ENCODE results near the gene EVX2.

The EVX2 gene

DNA sequence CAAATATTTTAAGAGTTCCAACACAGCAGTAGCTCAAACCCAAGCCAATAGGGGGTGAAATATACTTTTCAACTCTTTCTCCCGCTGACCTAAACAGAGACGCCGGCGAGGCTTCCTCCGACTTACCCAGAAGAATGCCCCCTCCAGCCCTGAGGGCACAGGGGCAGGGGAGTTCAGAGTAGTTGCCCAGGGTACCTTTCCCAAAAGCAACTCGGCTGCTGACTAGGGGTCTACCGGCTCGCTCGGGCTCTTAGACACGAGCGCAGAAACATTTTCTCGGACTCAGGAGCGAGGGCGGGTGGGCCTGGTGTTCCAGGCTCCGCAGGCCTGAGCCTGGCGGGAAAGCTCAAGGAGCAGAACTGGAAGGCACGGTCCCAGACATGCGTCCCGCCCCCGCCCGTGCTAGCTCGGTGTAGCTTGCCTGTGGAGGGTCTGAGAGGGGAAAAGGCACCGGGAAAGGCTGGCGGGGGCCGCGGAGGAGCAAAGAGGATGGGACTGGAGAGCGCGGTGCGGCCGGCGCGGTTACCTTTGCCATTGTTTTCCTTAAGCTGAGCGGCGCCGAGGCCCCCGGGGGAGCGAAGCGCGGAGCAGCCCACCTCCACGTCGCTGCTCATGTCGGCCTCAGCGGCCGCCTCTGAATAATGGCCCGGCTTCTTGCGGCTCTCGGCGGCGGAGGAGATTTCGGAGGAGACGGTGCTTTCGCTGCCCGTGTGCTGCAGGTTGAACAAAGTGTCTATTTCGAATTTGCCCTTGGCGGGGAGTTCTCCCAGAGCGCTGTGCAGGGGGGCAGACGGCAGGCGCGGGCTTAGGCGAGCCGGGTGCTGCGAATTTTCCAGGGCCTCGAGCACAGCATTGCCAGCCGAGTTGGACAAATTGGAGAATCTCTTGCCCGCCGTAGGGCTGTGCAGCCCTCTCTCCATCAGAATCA, 674 bp downstream of the EVX2 start:
- no peak for DNase-seq (ENCODE audit: low read depth, low spot score)

DNA sequence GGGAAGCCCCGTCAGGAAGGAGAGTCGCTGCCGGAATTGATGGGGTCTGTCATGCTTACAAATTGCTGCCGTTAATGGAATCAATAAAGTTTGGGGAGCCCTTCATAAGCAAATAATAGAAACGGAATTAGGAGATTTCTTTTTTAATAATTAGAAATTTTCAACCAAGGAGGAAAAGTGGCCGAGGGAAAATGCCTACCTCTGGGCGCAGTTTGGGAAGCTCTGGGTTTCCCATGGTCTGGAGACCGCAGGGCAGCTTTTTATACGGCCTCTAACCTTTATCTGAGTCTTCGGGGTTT, 1.3 kb downstream of the EVX2 start:
- DNase-seq (ENCODE audit: low read depth, low spot score) = no peak

DNA sequence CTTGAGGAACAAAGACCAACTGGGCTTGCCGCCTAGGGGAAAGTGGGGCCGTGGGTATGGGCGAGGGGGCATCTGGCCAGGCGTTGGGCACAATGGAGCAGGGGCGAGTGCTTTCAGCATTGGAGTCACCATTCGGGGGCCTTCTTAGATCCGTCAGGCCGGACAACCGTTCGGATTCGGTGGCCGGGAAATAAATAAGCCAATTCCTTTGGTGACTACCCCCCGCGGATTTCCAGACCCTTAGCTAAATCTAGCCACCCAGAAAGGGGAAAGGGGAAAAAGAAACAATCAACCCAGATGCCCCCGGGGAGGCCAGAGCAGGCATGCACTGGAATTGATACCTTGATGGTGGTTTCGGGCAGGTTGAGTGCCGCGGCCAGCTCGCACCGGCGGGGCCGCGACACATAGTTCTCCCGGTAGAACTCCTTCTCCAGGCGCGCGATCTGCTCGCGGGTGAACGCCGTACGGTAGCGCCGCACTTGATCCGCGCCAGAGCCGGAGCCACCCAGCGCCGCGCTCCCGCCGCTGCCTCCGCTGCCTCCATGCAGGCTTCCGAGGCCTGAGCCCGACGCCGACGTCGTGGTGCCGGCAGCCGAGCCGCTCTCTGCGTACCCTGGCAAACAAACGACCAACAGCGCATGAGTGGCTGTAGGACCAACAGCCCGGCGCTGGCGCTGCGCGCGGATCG, 1.8 kb downstream of the EVX2 start:
- no peak for DNase-seq (ENCODE audit: low read depth, low spot score)

- no peak for DNase-seq (ENCODE audit: low read depth, low spot score)
Observed at GRCh38 chr2:176081376-176081836, 2.4 kb downstream of the EVX2 start.

GRCh38 chr2:176080540-176081375, 3.0 kb downstream of the EVX2 start:
- DNase-seq (ENCODE audit: low read depth, low spot score) = no peak

DNA sequence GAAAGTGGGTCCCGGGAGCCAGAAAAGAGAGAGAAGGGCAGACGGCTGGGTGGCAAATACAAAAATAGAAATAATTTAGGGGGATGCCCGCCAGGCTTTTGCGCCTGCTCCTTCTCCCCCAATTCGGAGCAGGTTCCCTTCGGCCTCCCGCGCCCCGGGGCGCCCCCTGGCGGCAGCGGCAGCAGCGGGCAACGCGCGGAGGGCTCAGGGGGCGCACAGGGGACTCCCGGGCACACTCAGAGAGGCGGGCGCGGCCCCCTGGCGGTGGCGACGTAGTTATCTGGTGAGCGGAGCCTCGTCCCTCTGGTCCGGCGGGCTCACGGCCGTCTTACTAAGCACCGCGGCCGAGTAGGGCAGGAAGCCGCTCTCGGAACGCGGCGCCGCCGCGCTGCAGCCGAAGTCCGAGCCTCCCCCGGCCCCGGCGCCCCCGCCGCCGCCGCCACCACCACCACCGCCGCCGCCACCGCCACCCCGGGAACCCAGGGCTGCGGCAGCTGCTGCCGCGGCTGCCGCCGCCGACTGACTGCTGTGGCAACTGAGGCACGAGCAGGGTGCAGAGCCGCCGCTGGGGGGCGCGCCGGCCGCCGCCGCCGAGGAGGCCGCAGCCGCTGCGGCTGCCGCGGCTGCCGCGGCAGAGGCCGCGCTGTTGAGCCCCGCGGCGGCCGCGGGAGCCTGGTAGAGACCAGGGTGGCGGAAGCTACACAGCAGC, 3.8 kb downstream of the EVX2 start:
- DNase-seq (ENCODE audit: low read depth, low spot score) = no peak

DNA sequence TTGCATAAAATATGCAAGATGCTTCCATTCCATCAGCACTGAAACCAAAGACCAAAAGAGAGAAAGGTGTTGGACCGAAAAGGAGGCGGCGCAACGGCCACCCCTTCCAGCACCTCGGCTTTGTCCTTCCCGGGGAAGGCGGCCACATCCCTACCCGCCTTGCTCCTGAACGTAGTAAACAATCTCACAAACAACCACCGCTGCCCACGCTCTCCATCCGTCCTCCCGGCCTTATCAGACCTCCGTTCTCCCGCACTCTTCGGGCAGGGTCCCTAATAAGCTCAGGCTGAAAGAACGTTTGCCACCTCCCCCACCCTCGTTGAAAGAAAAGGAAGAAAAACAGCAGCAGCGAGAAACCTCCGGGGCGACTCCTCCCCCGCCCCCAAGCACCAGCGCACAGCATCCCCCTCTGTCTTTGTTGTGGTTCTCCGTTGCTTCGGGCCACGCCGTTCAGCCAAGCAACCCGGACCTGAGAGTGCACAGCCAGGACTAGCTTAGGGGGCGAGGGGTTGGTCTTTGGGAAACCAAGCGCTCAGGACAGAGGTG, 4.4 kb downstream of the EVX2 start:
- DNase-seq (ENCODE audit: low read depth, low spot score) = no peak

- DNase-seq (ENCODE audit: low read depth, low spot score) = no peak
Observed at GRCh38 chr2:176078541-176079284, 5.0 kb downstream of the EVX2 start.

- no peak for DNase-seq (ENCODE audit: low read depth, low spot score)
Observed at GRCh38 chr2:176076796-176077195, 7.0 kb downstream of the EVX2 start.

- DNase-seq (ENCODE audit: low read depth, low spot score) = no peak
Observed at GRCh38 chr2:176076063-176076462, 7.7 kb downstream of the EVX2 start.

GRCh38 chr2:176075481-176075880, 8.3 kb downstream of the EVX2 start:
- no peak for DNase-seq (ENCODE audit: low read depth, low spot score)

DNA sequence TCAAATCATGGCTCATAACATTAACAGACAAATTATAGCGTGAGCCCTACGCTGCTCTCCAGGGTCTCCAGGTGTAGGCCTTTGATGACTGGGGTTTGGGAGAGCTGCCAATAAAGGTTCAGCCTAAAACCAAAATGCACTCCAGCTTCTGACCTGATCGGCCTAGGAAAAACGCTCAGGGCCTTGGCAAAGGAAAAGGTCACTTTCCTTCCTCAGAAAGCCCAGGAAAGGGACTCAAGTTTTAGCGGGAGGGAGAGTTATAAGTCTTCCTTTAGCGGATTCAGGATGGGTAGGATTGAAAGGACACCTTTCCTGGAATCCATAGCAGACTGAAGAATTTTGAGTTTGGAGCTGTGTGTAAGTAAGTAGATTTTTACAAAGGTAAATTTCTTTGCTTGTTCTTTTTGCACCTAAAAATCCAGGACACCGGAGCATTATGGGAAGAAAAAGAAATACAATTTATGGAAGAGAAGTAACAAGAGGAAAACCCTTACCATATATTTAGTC, 8.8 kb downstream of the EVX2 start:
- no peak for DNase-seq (ENCODE audit: low read depth, low spot score)

GRCh38 chr2:176072951-176073904, 10.5 kb downstream of the EVX2 start:
- no peak for DNase-seq (ENCODE audit: low read depth, low spot score)

DNA sequence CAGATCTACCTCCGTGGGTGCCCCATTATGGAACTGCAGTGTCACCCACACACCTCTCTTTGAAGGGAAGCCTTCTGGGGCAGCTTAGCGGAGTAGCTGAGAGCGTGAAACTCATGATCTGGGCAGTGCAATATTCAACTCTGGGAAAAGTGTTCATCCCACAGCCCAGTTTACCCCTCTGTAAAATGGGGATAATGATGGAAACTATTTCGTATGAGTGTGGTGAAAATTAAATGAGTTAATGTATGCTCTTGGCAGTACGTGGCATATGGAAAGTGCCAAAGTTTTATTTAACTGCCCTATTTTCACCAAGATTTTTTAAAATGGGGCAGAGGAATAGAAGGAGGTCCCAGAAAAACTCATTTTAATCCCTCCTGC, 11.5 kb downstream of the EVX2 start:
- DNase-seq (ENCODE audit: low read depth, low spot score) = no peak

GRCh38 chr2:176071330-176072291, 12.2 kb downstream of the EVX2 start:
- no peak for DNase-seq (ENCODE audit: low read depth, low spot score)

GRCh38 chr2:176068419-176068832, 15.3 kb downstream of the EVX2 start:
- no peak for DNase-seq (ENCODE audit: low read depth, low spot score)

DNA sequence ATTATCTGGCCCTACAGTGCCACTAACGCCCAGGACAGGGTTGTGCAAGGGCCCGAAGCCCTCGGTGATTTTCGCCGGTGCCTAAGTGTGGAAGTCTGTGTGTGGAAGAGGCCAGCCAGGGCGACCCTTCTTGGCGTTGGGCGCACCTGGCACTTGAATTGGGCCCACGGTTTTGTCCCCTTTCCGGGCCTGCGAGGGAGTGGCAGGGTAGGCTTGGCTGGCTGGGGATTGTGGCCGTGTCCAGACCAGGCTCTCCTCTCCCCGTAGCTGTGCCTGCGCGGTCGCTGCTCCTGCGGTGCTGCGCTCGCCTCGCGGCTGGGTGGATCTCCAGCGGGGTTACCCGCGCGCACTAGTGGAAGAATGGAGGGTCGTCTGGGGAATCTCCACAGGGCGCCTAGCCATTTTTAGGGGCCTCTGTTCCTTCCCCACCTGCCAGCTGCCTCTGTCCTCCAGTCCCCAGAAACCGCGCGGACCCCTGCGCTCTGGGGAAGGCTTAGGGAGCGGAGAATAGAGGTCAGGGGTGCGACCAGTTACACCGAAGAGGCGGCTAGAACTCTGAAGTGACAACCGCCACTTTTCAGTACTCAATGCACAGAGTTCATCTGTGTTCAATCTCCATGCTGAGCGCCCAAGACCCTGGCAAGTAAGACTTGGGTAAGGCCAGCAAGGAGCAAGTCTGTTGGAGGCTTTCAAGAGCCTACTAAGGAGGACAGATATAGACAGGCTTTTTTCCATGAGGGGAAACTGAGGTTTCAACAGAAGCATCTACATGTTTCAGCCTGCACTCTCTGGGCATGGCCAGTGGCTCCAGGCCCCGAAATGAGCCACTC, 16.0 kb downstream of the EVX2 start:
- DNase-seq (ENCODE audit: low read depth, low spot score) = no peak

Measured in iPS DF 19.7 (cell line).